ENCODE measurements around the gene EVI5.

DNA sequence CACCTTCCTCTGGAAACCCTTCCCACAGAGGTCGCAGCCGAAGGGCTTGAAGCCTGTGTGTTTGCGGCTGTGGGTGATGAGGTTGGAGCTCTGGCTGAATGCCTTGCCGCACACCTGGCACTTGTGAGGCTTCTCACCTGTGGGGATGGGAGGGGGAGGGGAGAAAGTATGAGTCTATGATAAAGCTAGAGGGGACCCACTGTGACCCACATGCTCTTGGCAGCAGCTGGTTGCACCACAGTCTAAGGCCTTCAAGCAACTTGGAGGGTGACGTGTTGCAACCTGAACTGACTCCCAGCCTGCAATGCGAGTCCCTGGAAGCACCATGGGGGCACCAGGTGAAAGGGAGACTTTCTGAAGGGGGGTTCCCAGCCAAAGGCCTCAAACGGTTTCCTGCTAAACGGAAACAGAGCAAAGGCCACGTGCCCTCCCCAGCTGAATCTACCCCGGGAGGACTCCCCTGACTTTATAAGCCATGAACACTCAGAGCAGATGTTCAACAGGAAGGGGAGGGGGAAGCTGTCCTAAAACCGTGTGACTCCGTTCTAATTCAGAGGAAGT is 308.8 kb downstream of the EVI5 start:
- TF ChIP-seq CTCF (IDR thresholded peaks at IDR 0.05) (no peak), POLR2A (IDR thresholded peaks at IDR 0.05) (no peak)

Measured in thyroid gland (tissue), 4 donors.